Measurements from ENCODE around the gene HM13.
"Not testable (repeated sequence)": the region's sequence is repeated elsewhere in the genome, so short reads cannot be mapped to it uniquely, and the experiment has no call there.

DNA sequence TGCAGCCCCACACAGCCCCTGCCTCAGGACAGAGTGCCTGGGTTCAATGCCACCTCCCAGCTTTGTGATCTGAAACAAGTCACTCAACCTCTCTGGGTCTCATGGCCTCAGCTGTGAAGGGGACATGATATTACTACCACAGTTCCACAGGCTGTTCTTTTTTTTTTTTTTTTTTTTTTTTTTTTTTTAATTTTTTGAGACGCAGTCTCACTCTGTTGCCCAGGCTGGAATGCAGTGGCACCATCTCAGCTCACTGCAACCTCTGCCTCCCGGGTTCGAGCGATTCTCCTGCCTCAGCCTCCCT lies 82.1 kb downstream of the HM13 start:
- TF ChIP-seq, protein P1, sequence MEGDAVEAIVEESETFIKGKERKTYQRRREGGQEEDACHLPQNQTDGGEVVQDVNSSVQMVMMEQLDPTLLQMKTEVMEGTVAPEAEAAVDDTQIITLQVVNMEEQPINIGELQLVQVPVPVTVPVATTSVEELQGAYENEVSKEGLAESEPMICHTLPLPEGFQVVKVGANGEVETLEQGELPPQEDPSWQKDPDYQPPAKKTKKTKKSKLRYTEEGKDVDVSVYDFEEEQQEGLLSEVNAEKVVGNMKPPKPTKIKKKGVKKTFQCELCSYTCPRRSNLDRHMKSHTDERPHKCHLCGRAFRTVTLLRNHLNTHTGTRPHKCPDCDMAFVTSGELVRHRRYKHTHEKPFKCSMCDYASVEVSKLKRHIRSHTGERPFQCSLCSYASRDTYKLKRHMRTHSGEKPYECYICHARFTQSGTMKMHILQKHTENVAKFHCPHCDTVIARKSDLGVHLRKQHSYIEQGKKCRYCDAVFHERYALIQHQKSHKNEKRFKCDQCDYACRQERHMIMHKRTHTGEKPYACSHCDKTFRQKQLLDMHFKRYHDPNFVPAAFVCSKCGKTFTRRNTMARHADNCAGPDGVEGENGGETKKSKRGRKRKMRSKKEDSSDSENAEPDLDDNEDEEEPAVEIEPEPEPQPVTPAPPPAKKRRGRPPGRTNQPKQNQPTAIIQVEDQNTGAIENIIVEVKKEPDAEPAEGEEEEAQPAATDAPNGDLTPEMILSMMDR (conservative IDR thresholded peaks at IDR 0.05; ENCODE audit: low read depth, low read length), result not testable (repeated sequence)
- TF ChIP-seq CHD1 (IDR thresholded peaks at IDR 0.05; ENCODE audit: low read depth, low read length); POLR2A (IDR thresholded peaks at IDR 0.05; ENCODE audit: low read depth, low read length); MAFK (IDR thresholded peaks at IDR 0.05; ENCODE audit: low read depth, low read length); SMC3 (IDR thresholded peaks at IDR 0.05; ENCODE audit: low read depth, low read length); MXI1 (IDR thresholded peaks at IDR 0.05; ENCODE audit: borderline replicate concordance, low read depth, low read length); RCOR1 (IDR thresholded peaks at IDR 0.05; ENCODE audit: insufficient replicate concordance, low read length); NFE2L2 (IDR thresholded peaks at IDR 0.05; ENCODE audit: low read depth, low read length); BHLHE40 (IDR thresholded peaks at IDR 0.05; ENCODE audit: low read depth, low read length): not testable (repeated sequence)

Measured in IMR-90 (cell line).